Dermis microvascular lymphatic vessel endothelial cell (primary cell): ENCODE results near the gene OTP. TPM values are rescaled to one million over a fixed set of nuclear protein-coding genes. Genes with fewer than 3 reads are reported as not detected.
"Not testable (repeated sequence)": the region's sequence is repeated elsewhere in the genome, so short reads cannot be mapped to it uniquely, and the experiment has no call there.

Source experiments
- DNase-seq, 2 donors: peaks; one replicate each; pipeline versions ENCODE4 v3.0.0 to v3.0.0-alpha.2; 2010; ENCODE audit warnings: low read depth in 2 of 2
- total RNA-seq: library from RNA; depleted of rRNA; stranded (reverse); fragments of >200 nt; gene quantifications from 2 replicates; pipeline ENCODE4 v1.2.1, GENCODE V29; 2014

Gene OTP
- total RNA-seq, 1 donor from 2014 or later: not detected

- not testable (repeated sequence) for DNase-seq
Observed at GRCh38 chr5:77608927-77609326, 29.6 kb downstream of the OTP start.

GRCh38 chr5:77607324-77607723 is 31.2 kb downstream of the OTP start:
- DNase-seq: no peak

GRCh38 chr5:77606279-77606678 is 32.2 kb downstream of the OTP start:
- no peak for DNase-seq

GRCh38 chr5:77599679-77600078 is 38.8 kb downstream of the OTP start:
- no peak for DNase-seq

- no peak for DNase-seq
Observed at GRCh38 chr5:77590347-77590746, 48.2 kb downstream of the OTP start.

GRCh38 chr5:77588175-77588574 is 50.3 kb downstream of the OTP start:
- DNase-seq: no peak

- no peak for DNase-seq
Observed at GRCh38 chr5:77586101-77586500, 52.4 kb downstream of the OTP start.

- DNase-seq: not testable (repeated sequence)
Observed at GRCh38 chr5:77582143-77582542, 56.4 kb downstream of the OTP start.

Other genes starting within 250 kb of the OTP start
- 57.8 and 68.0 TPM in 2 replicates for gene WDR41, start 146.4 kb downstream of the OTP start, total RNA-seq
- gene TBCA, start 137.6 kb upstream of the OTP start, total RNA-seq: 49.7 and 75.1 TPM in 2 replicates